MM.1S (cell line): ENCODE measurements around the gene SLC6A8.
A peak's percentile ranks its signal among the peaks of the same experiment; 100 is the strongest.

Experiments
- DNase-seq: peaks from one replicate; pipeline ENCODE4 v3.0.0-alpha.2; 2015
- H2AFZ ChIP-seq: fragments of 300-600 bp; sonication (generic); 2 replicates; pipeline ENCODE4 v1.6.0; 2016; ENCODE audit warnings: antibody characterized with exemption, low read length
- H3F3A ChIP-seq: fragments of 300-600 bp; sonication (generic); 2 replicates; pipeline ENCODE4 v1.6.1; 2016; ENCODE audit warnings: mild to moderate bottlenecking, antibody characterized with exemption, low read length, moderate library complexity, mixed read lengths; ENCODE audit not compliant: insufficient read depth
- H3K27ac ChIP-seq: fragments of 300-600 bp; sonication (generic); 2 replicates; pipeline ENCODE4 v1.5.1; 2016; ENCODE audit warnings: mild to moderate bottlenecking, low read length
- H3K27me3 ChIP-seq: fragments of 300-600 bp; sonication (generic); replicated peaks from 2 replicates; pipeline ENCODE4 v1.6.0; 2016; ENCODE audit warnings: low read length; ENCODE audit not compliant: insufficient read depth
- H3K36me3 ChIP-seq: fragments of 300-600 bp; sonication (generic); replicated peaks from 2 replicates; pipeline ENCODE4 v1.6.1; 2016; ENCODE audit warnings: mild to moderate bottlenecking, low read length, mixed read lengths; ENCODE audit not compliant: insufficient read depth
- H3K4me1 ChIP-seq: fragments of 300-600 bp; sonication (generic); 2 replicates; pipeline ENCODE4 v1.6.1; 2016; ENCODE audit warnings: low read length, mixed read lengths
- H3K4me2 ChIP-seq: fragments of 300-600 bp; sonication (generic); 2 replicates; pipeline ENCODE4 v1.6.0; 2016; ENCODE audit warnings: low read depth, low read length
- H3K4me3 ChIP-seq: fragments of 300-600 bp; sonication (generic); 2 replicates; pipeline ENCODE4 v1.5.1; 2016; ENCODE audit warnings: low read length, mixed read lengths
- H3K79me2 ChIP-seq: fragments of 300-600 bp; sonication (generic); 2 replicates; pipeline ENCODE4 v1.6.1; 2016; ENCODE audit warnings: mixed run types, low read length, mixed read lengths
- H3K9ac ChIP-seq: fragments of 300-600 bp; sonication (generic); 2 replicates; pipeline ENCODE4 v1.6.1; 2016; ENCODE audit warnings: low read length, mixed read lengths
- H3K9me2 ChIP-seq: fragments of 300-600 bp; sonication (generic); replicated peaks from 2 replicates; pipeline ENCODE4 v1.6.1; 2016; ENCODE audit warnings: mild to moderate bottlenecking, low read length, mixed read lengths; ENCODE audit not compliant: insufficient read depth
- H3K9me3 ChIP-seq: fragments of 300-600 bp; sonication (generic); replicated peaks from 2 replicates; pipeline ENCODE4 v1.6.1; 2016; ENCODE audit warnings: mild to moderate bottlenecking, low read length, mixed read lengths; ENCODE audit not compliant: insufficient read depth
- H4K20me1 ChIP-seq: fragments of 300-600 bp; sonication (generic); 2 replicates; pipeline ENCODE4 v1.6.1; 2016; ENCODE audit warnings: mild to moderate bottlenecking, low read length, moderate library complexity, mixed read lengths; ENCODE audit not compliant: insufficient read depth
- CTCF ChIP-seq: fragments of 300-600 bp; sonication (generic); IDR thresholded peaks from 2 replicates; pipeline ENCODE4 v1.5.1; 2016; ENCODE audit warnings: antibody characterized with exemption, low read length, mixed read lengths
- EZH2 ChIP-seq: fragments of 300-600 bp; sonication (generic); optimal IDR thresholded peaks from 2 replicates; pipeline ENCODE3; 2017; ENCODE audit warnings: low read depth, mild to moderate bottlenecking, antibody characterized with exemption, low read length, mixed read lengths
- EZH2phosphoT487 ChIP-seq: fragments of 300-600 bp; sonication (generic); IDR thresholded peaks from 2 replicates; pipeline ENCODE4 v1.6.1; 2018; ENCODE audit warnings: antibody characterized with exemption, low read length

SLC6A8 gene

GRCh38 chrX:153650959-153651358, 36.8 kb upstream of the SLC6A8 start:
- no peaks in the 10 kb centered on the region for H3F3A ChIP-seq
- peaks cover 32% of the 10 kb centered on the region for H3K27me3 ChIP-seq
- H3K4me3 ChIP-seq = no peak overlapping the region
- no peaks in the 10 kb centered on the region for H3K36me3 ChIP-seq
- no peaks in the 10 kb centered on the region for H3K4me1 ChIP-seq
- H3K79me2 ChIP-seq = no peaks in the 10 kb centered on the region
- no peak overlapping the region for H3K9ac ChIP-seq
- TF ChIP-seq EZH2 (no peak), CTCF (no peak), EZH2phosphoT487 (no peak)
- no peak overlapping the region for H3K27ac ChIP-seq
- H4K20me1 ChIP-seq = no peaks in the 10 kb centered on the region
- no peak for DNase-seq
- no peak overlapping the region for H3K4me2 ChIP-seq
- no peaks in the 10 kb centered on the region for H3K9me2 ChIP-seq
- H2AFZ ChIP-seq = no peak overlapping the region
- no peaks in the 10 kb centered on the region for H3K9me3 ChIP-seq

GRCh38 chrX:153651540-153652079, 36.1 kb upstream of the SLC6A8 start:
- H3K4me3 ChIP-seq = no peak overlapping the region
- no peak overlapping the region for H3K9ac ChIP-seq
- H3K79me2 ChIP-seq = no peaks in the 10 kb centered on the region
- H3K9me2 ChIP-seq = no peaks in the 10 kb centered on the region
- no peak overlapping the region for H2AFZ ChIP-seq
- H3K4me2 ChIP-seq = no peak overlapping the region
- TF ChIP-seq CTCF (peak; percentile 35), EZH2phosphoT487 (no peak)
- H4K20me1 ChIP-seq = no peaks in the 10 kb centered on the region
- no peaks in the 10 kb centered on the region for H3K9me3 ChIP-seq
- no peak for DNase-seq
- no peak overlapping the region for H3K27ac ChIP-seq
- peaks cover 32% of the 10 kb centered on the region for H3K27me3 ChIP-seq
- no peaks in the 10 kb centered on the region for H3F3A ChIP-seq
- H3K4me1 ChIP-seq = no peaks in the 10 kb centered on the region
- H3K36me3 ChIP-seq = no peaks in the 10 kb centered on the region

- TF ChIP-seq CTCF (no peak), EZH2phosphoT487 (no peak), EZH2 (no peak)
Observed at GRCh38 chrX:153653556-153653955, 34.2 kb upstream of the SLC6A8 start.

More at GRCh38 chrX:153653556-153653955, 34.2 kb upstream of the SLC6A8 start:
- Histone ChIP-seq H3K27me3 (peaks cover 37% of the 10 kb centered on the region), H3K4me2 (no peak overlapping the region), H3K4me1 (no peaks in the 10 kb centered on the region), H3K4me3 (no peak overlapping the region), H3K9me2 (no peaks in the 10 kb centered on the region), H2AFZ (no peak overlapping the region), H3K9ac (no peak overlapping the region), H3K9me3 (no peaks in the 10 kb centered on the region), H3K79me2 (no peaks in the 10 kb centered on the region), H3K36me3 (no peaks in the 10 kb centered on the region), H3K27ac (no peak overlapping the region), H3F3A (no peaks in the 10 kb centered on the region), H4K20me1 (no peaks in the 10 kb centered on the region)
- no peak for DNase-seq
